GM12878 (cell line): ENCODE measurements around the gene KRTAP9-9. TPM values are rescaled to one million over a fixed set of nuclear protein-coding genes. Genes with fewer than 3 reads are reported as not detected.

Source experiments
- polyA plus RNA-seq, 11 experiments: library from polyadenylated mRNA; depleted of rRNA in 4 of 11; unstranded in 6 of 11; stranded (reverse) in 5 of 11; fragments of >200 nt; fragmentation: Nextera tagmentation in 4 of 11; fragmentation: Illumina TruSeq in 1 of 11; extraction: Ambion mirVana in 4 of 11; extraction: Trizol in 1 of 11; gene quantifications; 1 replicate in 1 of 11; 2 replicates in 10 of 11; pipeline versions ENCODE4 v1.2.1 to v1.2.3, GENCODE V29; 2011 to 2016; ENCODE audit warnings: inconsistent platforms in 2 of 11, missing spikeins in 2 of 11, low read depth in 1 of 11
- small RNA-seq: library from RNA; depleted of rRNA; stranded (forward); fragments of <200 nt; gene quantifications from one replicate; pipeline ENCODE3, GENCODE V24; 2014
- total RNA-seq, 4 experiments: library from RNA; depleted of rRNA in 3 of 4; stranded (reverse); fragments of >200 nt in 3 of 4; fragmentation: Illumina TruSeq in 1 of 4; extraction: Trizol in 1 of 4; gene quantifications; 2 replicates each; pipeline versions ENCODE4 v1.2.1 to v1.2.3, GENCODE V29; 2013 to 2021

KRTAP9-9 gene
- total and polyA plus RNA-seq, 10 of the 15 experiments (the other 5 are each of a cell fraction or from before 2014, with no cell fraction given), result not detected

Small RNA genes within 50 kb of the gene (small RNA-seq; reads per million reads assigned to genes)
- not detected for gene KRTAP9-10P

Other genes with a start within 250 kb of the KRTAP9-9 start
Only the 7 nearest of the 40 such genes appear.
- not detected in 2 replicates for gene KRTAP9-2, start 28.7 kb upstream of the KRTAP9-9 start, total RNA-seq (2014; rRNA removed)
- not detected in 2 replicates for gene KRTAP9-2, start 28.7 kb upstream of the KRTAP9-9 start, total RNA-seq (2014; rRNA removed; fragmentation: Illumina TruSeq; extraction: Trizol)
- gene KRTAP9-2, start 28.7 kb upstream of the KRTAP9-9 start, total RNA-seq (2021), result not detected in 2 replicates
- gene KRTAP9-2, start 28.7 kb upstream of the KRTAP9-9 start, polyA plus RNA-seq (2011; rRNA removed), result not detected in 2 replicates
- not detected in 2 replicates for gene KRTAP9-2, start 28.7 kb upstream of the KRTAP9-9 start, polyA plus RNA-seq (2014; fragmentation: Illumina TruSeq; extraction: Trizol)
- gene KRTAP9-2, start 28.7 kb upstream of the KRTAP9-9 start, polyA plus RNA-seq (2014; fragmentation: Nextera tagmentation; extraction: Ambion mirVana), result not detected
- gene KRTAP9-2, start 28.7 kb upstream of the KRTAP9-9 start, polyA plus RNA-seq (2014; rRNA removed), result not detected in 2 replicates
- not detected for gene KRTAP9-2, start 28.7 kb upstream of the KRTAP9-9 start, polyA plus RNA-seq (2016; fragmentation: Nextera tagmentation; extraction: Ambion mirVana)
- gene KRTAP9-3, start 22.9 kb upstream of the KRTAP9-9 start, total RNA-seq (2014; rRNA removed), result not detected in 2 replicates
- not detected in 2 replicates for gene KRTAP9-3, start 22.9 kb upstream of the KRTAP9-9 start, total RNA-seq (2014; rRNA removed; fragmentation: Illumina TruSeq; extraction: Trizol)
- not detected in 2 replicates for gene KRTAP9-3, start 22.9 kb upstream of the KRTAP9-9 start, total RNA-seq (2021)
- gene KRTAP9-3, start 22.9 kb upstream of the KRTAP9-9 start, polyA plus RNA-seq (2011; rRNA removed), result not detected in 2 replicates
- not detected in 2 replicates for gene KRTAP9-3, start 22.9 kb upstream of the KRTAP9-9 start, polyA plus RNA-seq (2014; fragmentation: Illumina TruSeq; extraction: Trizol)
- gene KRTAP9-3, start 22.9 kb upstream of the KRTAP9-9 start, polyA plus RNA-seq (2014; fragmentation: Nextera tagmentation; extraction: Ambion mirVana), result not detected
- gene KRTAP9-3, start 22.9 kb upstream of the KRTAP9-9 start, polyA plus RNA-seq (2014; rRNA removed), result not detected in 2 replicates
- not detected for gene KRTAP9-3, start 22.9 kb upstream of the KRTAP9-9 start, polyA plus RNA-seq (2016; fragmentation: Nextera tagmentation; extraction: Ambion mirVana)
- not detected in 2 replicates for gene KRTAP9-8, start 17.4 kb upstream of the KRTAP9-9 start, total RNA-seq (2014; rRNA removed)
- gene KRTAP9-8, start 17.4 kb upstream of the KRTAP9-9 start, total RNA-seq (2014; rRNA removed; fragmentation: Illumina TruSeq; extraction: Trizol), result not detected in 2 replicates
- gene KRTAP9-8, start 17.4 kb upstream of the KRTAP9-9 start, total RNA-seq (2021), result not detected in 2 replicates
- not detected in 2 replicates for gene KRTAP9-8, start 17.4 kb upstream of the KRTAP9-9 start, polyA plus RNA-seq (2011; rRNA removed)
- gene KRTAP9-8, start 17.4 kb upstream of the KRTAP9-9 start, polyA plus RNA-seq (2014; fragmentation: Illumina TruSeq; extraction: Trizol), result not detected in 2 replicates
- gene KRTAP9-8, start 17.4 kb upstream of the KRTAP9-9 start, polyA plus RNA-seq (2014; fragmentation: Nextera tagmentation; extraction: Ambion mirVana), result not detected
- not detected in 2 replicates for gene KRTAP9-8, start 17.4 kb upstream of the KRTAP9-9 start, polyA plus RNA-seq (2014; rRNA removed)
- gene KRTAP9-8, start 17.4 kb upstream of the KRTAP9-9 start, polyA plus RNA-seq (2016; fragmentation: Nextera tagmentation; extraction: Ambion mirVana), result not detected
- not detected in 2 replicates for gene KRTAP9-4, start 5.7 kb upstream of the KRTAP9-9 start, total RNA-seq (2014; rRNA removed)
- gene KRTAP9-4, start 5.7 kb upstream of the KRTAP9-9 start, total RNA-seq (2014; rRNA removed; fragmentation: Illumina TruSeq; extraction: Trizol), result not detected in 2 replicates
- gene KRTAP9-4, start 5.7 kb upstream of the KRTAP9-9 start, total RNA-seq (2021), result not detected in 2 replicates
- not detected in 2 replicates for gene KRTAP9-4, start 5.7 kb upstream of the KRTAP9-9 start, polyA plus RNA-seq (2011; rRNA removed)
- gene KRTAP9-4, start 5.7 kb upstream of the KRTAP9-9 start, polyA plus RNA-seq (2014; fragmentation: Illumina TruSeq; extraction: Trizol), result not detected in 2 replicates
- gene KRTAP9-4, start 5.7 kb upstream of the KRTAP9-9 start, polyA plus RNA-seq (2014; fragmentation: Nextera tagmentation; extraction: Ambion mirVana), result not detected
- gene KRTAP9-4, start 5.7 kb upstream of the KRTAP9-9 start, polyA plus RNA-seq (2014; rRNA removed), result not detected in 2 replicates
- not detected for gene KRTAP9-4, start 5.7 kb upstream of the KRTAP9-9 start, polyA plus RNA-seq (2016; fragmentation: Nextera tagmentation; extraction: Ambion mirVana)
- not detected in 2 replicates for gene KRTAP9-6, start 10.0 kb downstream of the KRTAP9-9 start, total RNA-seq (2014; rRNA removed)
- gene KRTAP9-6, start 10.0 kb downstream of the KRTAP9-9 start, total RNA-seq (2014; rRNA removed; fragmentation: Illumina TruSeq; extraction: Trizol), result not detected in 2 replicates
- not detected in 2 replicates for gene KRTAP9-6, start 10.0 kb downstream of the KRTAP9-9 start, total RNA-seq (2021)
- not detected in 2 replicates for gene KRTAP9-6, start 10.0 kb downstream of the KRTAP9-9 start, polyA plus RNA-seq (2011; rRNA removed)
- not detected in 2 replicates for gene KRTAP9-6, start 10.0 kb downstream of the KRTAP9-9 start, polyA plus RNA-seq (2014; fragmentation: Illumina TruSeq; extraction: Trizol)
- not detected for gene KRTAP9-6, start 10.0 kb downstream of the KRTAP9-9 start, polyA plus RNA-seq (2014; fragmentation: Nextera tagmentation; extraction: Ambion mirVana)
- gene KRTAP9-6, start 10.0 kb downstream of the KRTAP9-9 start, polyA plus RNA-seq (2014; rRNA removed), result not detected in 2 replicates
- not detected for gene KRTAP9-6, start 10.0 kb downstream of the KRTAP9-9 start, polyA plus RNA-seq (2016; fragmentation: Nextera tagmentation; extraction: Ambion mirVana)
- gene KRTAP9-7, start 20.3 kb downstream of the KRTAP9-9 start, total RNA-seq (2014; rRNA removed), result not detected in 2 replicates
- not detected in 2 replicates for gene KRTAP9-7, start 20.3 kb downstream of the KRTAP9-9 start, total RNA-seq (2014; rRNA removed; fragmentation: Illumina TruSeq; extraction: Trizol)
- gene KRTAP9-7, start 20.3 kb downstream of the KRTAP9-9 start, total RNA-seq (2021), result not detected in 2 replicates
- gene KRTAP9-7, start 20.3 kb downstream of the KRTAP9-9 start, polyA plus RNA-seq (2011; rRNA removed), result not detected in 2 replicates
- not detected in 2 replicates for gene KRTAP9-7, start 20.3 kb downstream of the KRTAP9-9 start, polyA plus RNA-seq (2014; fragmentation: Illumina TruSeq; extraction: Trizol)
- not detected for gene KRTAP9-7, start 20.3 kb downstream of the KRTAP9-9 start, polyA plus RNA-seq (2014; fragmentation: Nextera tagmentation; extraction: Ambion mirVana)
- not detected in 2 replicates for gene KRTAP9-7, start 20.3 kb downstream of the KRTAP9-9 start, polyA plus RNA-seq (2014; rRNA removed)
- gene KRTAP9-7, start 20.3 kb downstream of the KRTAP9-9 start, polyA plus RNA-seq (2016; fragmentation: Nextera tagmentation; extraction: Ambion mirVana), result not detected
- not detected in 2 replicates for gene KRTAP29-1, start 47.5 kb downstream of the KRTAP9-9 start, total RNA-seq (2014; rRNA removed)
- not detected in 2 replicates for gene KRTAP29-1, start 47.5 kb downstream of the KRTAP9-9 start, total RNA-seq (2014; rRNA removed; fragmentation: Illumina TruSeq; extraction: Trizol)
- not detected in 2 replicates for gene KRTAP29-1, start 47.5 kb downstream of the KRTAP9-9 start, total RNA-seq (2021)
- gene KRTAP29-1, start 47.5 kb downstream of the KRTAP9-9 start, polyA plus RNA-seq (2011; rRNA removed), result 1.1 and 1.9 TPM in 2 replicates
- not detected in 2 replicates for gene KRTAP29-1, start 47.5 kb downstream of the KRTAP9-9 start, polyA plus RNA-seq (2014; fragmentation: Illumina TruSeq; extraction: Trizol)
- not detected for gene KRTAP29-1, start 47.5 kb downstream of the KRTAP9-9 start, polyA plus RNA-seq (2014; fragmentation: Nextera tagmentation; extraction: Ambion mirVana)
- gene KRTAP29-1, start 47.5 kb downstream of the KRTAP9-9 start, polyA plus RNA-seq (2014; rRNA removed), result not detected in 2 replicates
- gene KRTAP29-1, start 47.5 kb downstream of the KRTAP9-9 start, polyA plus RNA-seq (2016; fragmentation: Nextera tagmentation; extraction: Ambion mirVana), result not detected